ENCODE data around the gene UNC79. TPM values are rescaled to one million over a fixed set of nuclear protein-coding genes. Genes with fewer than 3 reads are reported as not detected.
"Not testable (repeated sequence)": the region's sequence is repeated elsewhere in the genome, so short reads cannot be mapped to it uniquely, and the experiment has no call there.

UNC79 gene
- total RNA-seq, 4 donors from 2014 or later: 0.06 to 0.24 (median 0.19) TPM; not detected in 1

- no peak for ATAC-seq (ENCODE audit: low FRiP score)
- no peak for DNase-seq (ENCODE audit: low spot score)
- TF ChIP-seq, protein P1, sequence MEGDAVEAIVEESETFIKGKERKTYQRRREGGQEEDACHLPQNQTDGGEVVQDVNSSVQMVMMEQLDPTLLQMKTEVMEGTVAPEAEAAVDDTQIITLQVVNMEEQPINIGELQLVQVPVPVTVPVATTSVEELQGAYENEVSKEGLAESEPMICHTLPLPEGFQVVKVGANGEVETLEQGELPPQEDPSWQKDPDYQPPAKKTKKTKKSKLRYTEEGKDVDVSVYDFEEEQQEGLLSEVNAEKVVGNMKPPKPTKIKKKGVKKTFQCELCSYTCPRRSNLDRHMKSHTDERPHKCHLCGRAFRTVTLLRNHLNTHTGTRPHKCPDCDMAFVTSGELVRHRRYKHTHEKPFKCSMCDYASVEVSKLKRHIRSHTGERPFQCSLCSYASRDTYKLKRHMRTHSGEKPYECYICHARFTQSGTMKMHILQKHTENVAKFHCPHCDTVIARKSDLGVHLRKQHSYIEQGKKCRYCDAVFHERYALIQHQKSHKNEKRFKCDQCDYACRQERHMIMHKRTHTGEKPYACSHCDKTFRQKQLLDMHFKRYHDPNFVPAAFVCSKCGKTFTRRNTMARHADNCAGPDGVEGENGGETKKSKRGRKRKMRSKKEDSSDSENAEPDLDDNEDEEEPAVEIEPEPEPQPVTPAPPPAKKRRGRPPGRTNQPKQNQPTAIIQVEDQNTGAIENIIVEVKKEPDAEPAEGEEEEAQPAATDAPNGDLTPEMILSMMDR (IDR thresholded peaks at IDR 0.05): no peak
Observed at GRCh38 chr14:93410021-93410420, 20.7 kb upstream of the UNC79 start.

DNA sequence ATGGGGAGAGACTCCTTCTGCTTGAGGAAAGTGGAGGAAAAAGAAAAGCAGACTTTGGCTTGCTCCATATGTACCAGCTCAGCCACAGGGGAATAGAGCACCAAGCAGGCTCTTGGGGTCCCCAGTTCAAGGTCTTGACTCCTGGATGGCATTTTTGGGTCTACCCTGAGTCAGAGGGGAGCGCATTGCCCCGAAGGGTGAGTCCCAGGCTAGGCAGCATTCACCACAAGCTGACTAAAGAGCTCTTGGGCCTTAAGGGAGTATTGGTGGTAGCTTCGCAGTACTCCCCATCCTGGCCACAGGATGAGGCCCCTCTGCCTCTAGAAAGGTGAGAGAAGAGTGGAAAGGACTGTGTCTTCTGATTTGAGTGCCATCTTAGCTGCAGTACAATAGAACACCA is 19.8 kb upstream of the UNC79 start:
- ATAC-seq (ENCODE audit: low FRiP score): no peak
- TF ChIP-seq, protein P1 (IDR thresholded peaks at IDR 0.05): no peak

DNA sequence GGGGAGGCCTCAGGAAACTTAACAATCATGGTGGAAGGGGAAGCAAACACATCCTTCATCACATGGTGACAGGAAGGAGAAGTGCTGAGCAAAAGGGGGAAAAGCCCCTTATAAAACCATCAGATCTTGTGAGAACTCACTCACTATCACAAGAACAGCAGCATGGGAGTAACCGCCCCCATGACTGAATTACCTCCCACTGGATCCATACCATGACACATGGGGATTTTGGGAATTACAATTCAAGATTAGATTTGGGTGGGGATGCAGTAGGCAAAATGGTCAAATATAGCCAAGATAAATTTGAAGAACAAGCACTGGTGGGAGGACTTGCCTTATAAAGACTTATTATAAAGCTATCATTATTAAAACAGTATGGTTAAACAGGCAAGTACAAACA is 5.6 kb upstream of the UNC79 start:
- not testable (repeated sequence) for ATAC-seq (ENCODE audit: low FRiP score); DNase-seq (ENCODE audit: low spot score)

More for the DNA sequence above, 19.8 kb upstream of the UNC79 start:
- no peak for DNase-seq (ENCODE audit: low spot score)

- DNase-seq (ENCODE audit: low spot score): no peak
Observed at GRCh38 chr14:93426750-93427149, 4.0 kb upstream of the UNC79 start.

GRCh38 chr14:93431036-93431670 is 414 bp downstream of the UNC79 start:
- DNase-seq (ENCODE audit: low spot score): no peak
- TF ChIP-seq, protein P1 (IDR thresholded peaks at IDR 0.05): no peak
- no peak for ATAC-seq (ENCODE audit: low FRiP score)

More at GRCh38 chr14:93426750-93427149, 4.0 kb upstream of the UNC79 start:
- TF ChIP-seq, protein P1 (IDR thresholded peaks at IDR 0.05): no peak
- no peak for ATAC-seq (ENCODE audit: low FRiP score)

GRCh38 chr14:93454224-93454623 is 23.5 kb downstream of the UNC79 start:
- TF ChIP-seq, protein P1 (IDR thresholded peaks at IDR 0.05): no peak
- ATAC-seq (ENCODE audit: low FRiP score) (no peak), DNase-seq (ENCODE audit: low spot score) (no peak)

DNA sequence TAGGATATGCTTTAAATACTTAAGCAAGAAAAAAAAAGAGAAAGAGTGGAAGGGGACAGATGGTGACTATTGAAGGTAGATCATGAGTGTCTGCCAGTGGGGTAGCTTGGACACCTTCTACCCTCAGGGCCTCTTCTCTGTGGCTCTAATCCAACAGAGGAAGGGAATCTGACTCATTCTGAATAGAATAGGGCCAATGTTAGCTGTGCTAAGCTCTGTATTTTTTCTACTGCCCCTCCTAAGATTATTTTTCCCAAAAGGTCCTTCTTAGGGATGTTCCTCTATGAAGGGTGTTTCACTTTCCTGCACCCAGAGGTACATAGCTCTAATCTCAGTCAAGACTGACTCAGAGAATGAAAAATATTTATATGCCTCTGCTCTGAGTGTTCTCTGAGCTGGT is 25.6 kb downstream of the UNC79 start:
- ATAC-seq (ENCODE audit: low FRiP score) (no peak), DNase-seq (ENCODE audit: low spot score) (no peak)
- TF ChIP-seq, protein P1 (IDR thresholded peaks at IDR 0.05): no peak

Data from omental fat pad (tissue), 4 donors.